GM18508 (cell line): ENCODE results near the gene DZIP3.

ENCODE experiments used
- ATAC-seq: cut with Tn5 transposase; IDR thresholded peaks from one replicate; pipeline ENCODE4 v1.9.1; 2021; ENCODE audit warnings: moderate number of reproducible peaks; ENCODE audit not compliant: insufficient read depth, unreplicated experiment

Gene DZIP3

GRCh38 chr3:108589081-108589997 lies at the start of gene DZIP3, which contains the start of gene CIP2A:
Gene DZIP3, plus strand, starts transcription at chr3:108589722. Its CDS starts 15,685 bp downstream, at chr3:108605407.
Gene CIP2A, minus strand, starts transcription at chr3:108589438. Its CDS starts 63 bp downstream, at chr3:108589375.
- peak; percentile 78 for ATAC-seq

GRCh38 chr3:108546247-108546646 lies 43.3 kb upstream of the DZIP3 start:
- no peak for ATAC-seq

- no peak for ATAC-seq
These were observed 42.8 kb upstream of the DZIP3 start for GRCh38 chr3:108546692-108547091.

- ATAC-seq = no peak
These were observed 41.2 kb upstream of the DZIP3 start for GRCh38 chr3:108548304-108548703.

- ATAC-seq = no peak
These were observed 40.6 kb upstream of the DZIP3 start for GRCh38 chr3:108548886-108549285.

GRCh38 chr3:108552267-108553159 lies 37.0 kb upstream of the DZIP3 start:
- no peak for ATAC-seq

GRCh38 chr3:108554229-108554628 lies 35.3 kb upstream of the DZIP3 start:
- ATAC-seq = no peak

- ATAC-seq = no peak
These were observed 34.5 kb upstream of the DZIP3 start for GRCh38 chr3:108554913-108555571.

- no peak for ATAC-seq
These were observed 33.4 kb upstream of the DZIP3 start for GRCh38 chr3:108555966-108556581.

GRCh38 chr3:108562565-108562964 lies 27.0 kb upstream of the DZIP3 start:
- no peak for ATAC-seq

GRCh38 chr3:108564564-108564963 lies 25.0 kb upstream of the DZIP3 start:
- no peak for ATAC-seq

- no peak for ATAC-seq
These were observed 24.0 kb upstream of the DZIP3 start for GRCh38 chr3:108565506-108565905.

- ATAC-seq = no peak
These were observed 22.9 kb upstream of the DZIP3 start for GRCh38 chr3:108566599-108566998.

- ATAC-seq = no peak
These were observed 20.2 kb upstream of the DZIP3 start for GRCh38 chr3:108569336-108569735.

- no peak for ATAC-seq
These were observed 11.5 kb upstream of the DZIP3 start for GRCh38 chr3:108578064-108578463.

- ATAC-seq = no peak
These were observed 921 bp upstream of the DZIP3 start for GRCh38 chr3:108588601-108589000.

GRCh38 chr3:108589998-108590323 lies 439 bp downstream of the DZIP3 start:
- no peak for ATAC-seq

GRCh38 chr3:108590460-108590859 lies 938 bp downstream of the DZIP3 start:
- no peak for ATAC-seq

GRCh38 chr3:108595321-108595720 lies 5.8 kb downstream of the DZIP3 start:
- ATAC-seq = no peak

- no peak for ATAC-seq
These were observed 8.9 kb downstream of the DZIP3 start for GRCh38 chr3:108598375-108598774.
